GM04504 (cell line): ENCODE data around the gene MYL12A.

Experiments used
- DNase-seq: peaks from one replicate; pipeline ENCODE4 v3.0.0-alpha.2; 2012; ENCODE audit warnings: low read depth

MYL12A gene

DNA sequence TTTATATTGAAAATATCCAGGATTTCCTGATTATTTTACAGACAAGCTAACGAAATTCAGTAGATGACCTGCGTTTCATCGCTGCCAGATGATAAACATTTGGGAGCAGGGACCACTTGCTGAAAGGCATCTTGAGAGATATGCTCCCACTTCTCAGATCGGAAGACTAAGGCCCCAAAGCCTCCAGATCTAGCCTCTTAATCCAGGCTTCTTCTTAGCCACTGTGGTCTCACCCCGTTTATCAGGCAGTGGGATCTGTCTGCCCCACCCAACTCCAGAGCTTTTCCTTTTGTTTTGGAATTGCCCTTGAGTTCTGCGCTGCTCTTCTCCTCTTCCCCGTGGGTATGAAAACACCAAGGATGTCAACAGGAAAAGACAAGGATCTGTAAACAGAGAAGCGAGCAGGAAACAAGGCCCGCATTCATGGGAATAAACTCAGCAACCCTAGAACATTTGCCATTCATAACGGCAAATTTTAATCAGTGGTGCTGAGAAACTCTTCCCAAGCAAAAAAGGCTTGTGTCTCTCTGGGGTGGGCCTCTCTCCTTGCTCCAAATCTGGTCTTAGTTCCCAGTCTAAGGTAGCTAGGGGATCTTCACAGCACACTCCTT lies 35.8 kb downstream of the MYL12A start:
- no peak for DNase-seq

DNA sequence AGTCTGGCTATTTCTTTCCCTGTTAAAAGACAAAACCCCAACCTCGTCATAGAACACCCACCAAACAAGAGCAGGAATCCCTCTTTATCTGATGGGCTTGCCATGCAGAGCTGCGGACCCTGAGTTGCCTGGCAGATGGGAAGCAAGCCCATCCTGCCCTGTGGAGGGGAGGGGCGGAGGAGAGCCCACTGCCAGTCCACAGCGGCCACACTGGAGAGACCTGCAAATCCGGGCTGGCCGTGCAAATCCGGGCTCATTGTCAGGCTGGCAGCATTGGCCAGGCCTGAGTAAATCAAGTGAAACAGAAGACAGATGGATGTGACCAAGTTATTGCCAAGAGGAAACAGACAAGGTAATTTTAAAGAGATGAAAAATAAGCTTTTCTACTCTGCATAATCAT lies 36.3 kb downstream of the MYL12A start:
- DNase-seq, result no peak

DNA sequence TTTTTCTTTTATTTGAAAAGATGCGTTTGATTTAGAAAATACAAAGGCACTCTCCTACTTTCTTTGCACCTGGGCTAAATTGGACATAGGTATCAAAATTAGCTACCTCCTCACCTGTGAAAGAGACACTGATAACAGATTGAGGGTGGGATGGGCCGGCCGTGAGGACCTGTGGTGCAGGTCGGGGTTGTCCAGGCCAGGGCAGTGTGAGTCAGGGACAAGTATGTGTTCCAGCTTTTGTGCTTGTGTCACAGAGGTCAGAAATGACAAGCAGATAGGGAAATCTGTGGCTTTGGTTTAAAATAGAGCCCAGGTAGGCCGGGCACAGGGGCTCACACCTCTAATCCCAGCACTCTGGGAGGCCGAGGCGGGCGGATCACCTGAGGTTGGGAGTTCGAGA lies 36.9 kb downstream of the MYL12A start:
- DNase-seq, result no peak

DNA sequence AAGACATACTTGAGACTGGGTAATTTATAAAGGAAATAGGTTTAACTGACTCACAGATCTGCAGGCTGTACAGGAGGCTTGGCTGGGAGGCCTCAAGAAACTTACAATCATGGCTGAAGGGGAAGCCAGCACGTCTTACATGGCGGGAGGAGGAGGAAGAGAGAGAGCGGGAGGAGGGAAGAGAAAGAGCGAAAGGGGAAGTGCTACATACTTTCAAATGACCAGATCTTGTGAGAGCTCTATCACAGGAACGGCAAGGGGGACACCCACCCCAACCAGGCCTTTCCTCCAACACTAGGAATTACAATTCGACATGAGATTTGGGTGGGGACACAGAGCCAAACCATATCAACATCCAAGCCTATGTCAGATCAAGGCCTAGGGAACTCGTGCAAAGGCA lies 38.6 kb downstream of the MYL12A start:
- DNase-seq, result no peak

DNA sequence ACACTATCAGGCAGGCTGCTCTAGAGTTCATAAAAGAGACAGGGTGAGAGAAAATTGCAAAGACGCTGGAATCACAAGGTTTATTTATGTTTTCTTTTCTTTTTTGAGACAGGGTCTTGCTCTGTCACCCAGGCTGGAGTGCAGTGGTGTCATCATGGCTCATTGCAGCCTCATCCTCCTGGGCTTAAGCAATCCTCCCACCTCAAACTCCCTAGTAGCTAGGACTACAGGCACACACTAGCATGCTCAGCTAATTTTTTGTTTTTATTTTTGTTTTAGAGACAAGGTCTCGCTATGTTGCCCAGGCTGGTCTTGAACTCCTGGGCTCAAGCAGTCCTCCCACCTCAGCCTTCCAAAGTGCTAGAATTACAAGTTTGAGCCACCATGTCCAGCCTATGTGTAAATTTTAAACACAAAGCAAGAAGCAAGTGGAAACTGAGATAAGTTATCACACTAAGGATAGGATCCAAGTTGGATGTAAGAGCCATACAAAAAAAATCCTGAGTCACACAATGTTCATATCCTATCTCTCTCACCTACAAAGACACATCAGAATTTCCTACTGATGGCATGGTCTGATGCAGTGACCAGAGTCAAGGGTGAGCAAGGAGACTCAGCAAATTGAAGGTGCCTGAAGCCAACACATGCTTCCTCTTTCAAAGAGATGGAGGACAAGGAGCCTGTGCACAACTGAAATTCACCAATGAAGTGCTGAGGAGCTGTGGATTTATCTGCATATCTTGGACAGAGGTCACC lies 45.8 kb downstream of the MYL12A start:
- DNase-seq, result no peak

DNA sequence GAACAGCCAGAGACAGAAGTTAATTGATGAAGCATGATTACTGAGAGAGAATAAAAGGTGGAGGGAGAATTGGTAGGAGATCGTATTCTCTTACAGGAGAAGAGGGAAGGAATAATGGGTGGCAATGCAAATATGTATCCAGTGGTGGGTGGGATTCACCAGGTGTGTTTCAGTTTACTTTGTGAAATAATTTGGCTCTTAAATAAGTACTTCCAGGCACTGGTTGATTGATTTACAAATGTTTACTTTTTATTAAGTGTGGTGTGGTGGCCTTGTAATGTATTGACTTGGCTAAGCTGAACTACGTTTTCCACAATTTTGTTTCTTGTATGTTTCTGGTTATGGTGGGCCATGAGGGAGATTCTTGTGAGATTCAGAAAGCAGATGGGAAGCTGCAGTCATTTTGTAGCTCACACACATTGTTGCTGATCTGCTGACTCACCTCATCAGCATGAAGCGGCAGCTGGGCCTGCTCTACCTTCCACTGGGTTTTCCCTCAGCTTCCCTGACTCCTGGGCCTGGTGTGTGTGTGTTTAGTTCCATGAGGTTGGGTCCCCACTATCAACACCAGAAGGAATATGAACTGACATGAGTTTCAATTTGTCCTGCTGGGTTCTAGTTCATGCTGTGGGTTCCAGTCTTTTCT lies 47.0 kb downstream of the MYL12A start:
- no peak for DNase-seq

DNA sequence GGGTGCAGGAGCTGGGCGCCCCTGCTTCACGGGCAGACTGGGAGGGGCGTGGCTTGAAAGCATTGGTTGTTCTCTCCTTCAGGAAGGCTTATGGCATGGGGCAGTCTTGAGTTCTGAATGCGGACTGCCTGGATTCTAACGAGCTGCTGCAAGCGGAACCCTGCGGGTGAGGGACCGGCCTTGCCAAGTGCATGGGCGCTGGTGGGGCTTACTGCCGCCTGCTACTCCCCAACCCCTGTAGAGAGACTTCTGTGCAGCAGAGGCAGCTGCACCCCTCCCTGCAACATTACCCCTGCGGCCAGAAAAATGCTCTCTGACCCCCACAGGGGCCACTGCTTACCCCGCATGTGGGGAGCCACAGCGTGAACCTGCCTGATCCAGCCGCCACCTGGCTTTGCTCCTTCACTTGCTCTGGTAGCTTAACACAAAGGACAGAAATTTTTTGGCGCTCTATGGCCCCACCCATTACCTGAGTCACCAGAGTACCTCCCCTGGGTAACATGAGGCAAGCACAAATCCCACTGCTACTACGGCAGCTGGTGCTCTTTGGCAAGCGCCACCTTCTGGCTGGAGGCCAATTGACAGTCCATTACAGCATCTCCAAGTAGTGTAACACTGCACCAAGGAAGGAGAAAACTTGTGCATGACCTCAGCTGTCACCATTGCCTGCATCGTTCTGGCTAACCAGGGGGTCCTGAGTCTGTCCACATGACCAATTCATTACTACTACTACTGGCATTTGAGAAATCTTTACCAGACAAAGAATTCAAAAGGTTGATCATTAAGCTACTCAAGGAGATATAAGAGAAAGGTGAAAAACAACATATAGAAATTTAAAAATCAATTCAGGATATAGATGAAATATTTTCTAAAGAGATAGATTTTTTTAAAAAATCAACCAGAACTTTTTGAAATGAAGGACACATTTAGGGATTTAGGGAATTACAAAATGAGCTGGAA lies 49.7 kb downstream of the MYL12A start:
- DNase-seq, result peak; percentile 22

GRCh38 chr18:3304832-3305231 lies 57.2 kb downstream of the MYL12A start:
- DNase-seq, result no peak

DNA sequence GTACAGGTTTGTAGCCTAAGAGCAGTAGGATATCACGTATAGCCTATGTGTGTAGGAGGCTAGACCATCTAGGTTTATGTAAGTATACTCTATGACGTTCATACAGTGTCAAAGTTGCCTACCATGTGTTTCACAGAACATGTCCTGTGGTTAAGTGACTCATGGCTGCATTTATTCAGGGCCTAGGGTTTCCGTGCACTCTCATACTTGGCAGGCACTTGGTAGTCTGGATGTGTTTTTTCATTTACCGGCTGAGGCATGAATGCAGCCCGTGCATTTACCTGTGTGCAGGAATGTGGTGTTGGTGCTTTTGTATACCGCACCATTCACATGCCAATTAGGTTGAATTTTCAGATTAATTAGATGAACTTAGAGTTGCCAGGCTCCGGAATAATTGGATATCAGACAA lies 57.8 kb downstream of the MYL12A start:
- DNase-seq, result peak; percentile 85
